GM12878 (cell line): ENCODE measurements around the gene UTF1. TPM values are rescaled to one million over a fixed set of nuclear protein-coding genes. Genes with fewer than 3 reads are reported as not detected.

Experiments used
- ATAC-seq: fragments of 200-7000 bp; cut with Tn5 transposase; 3 replicates; pipeline ENCODE4 v1.9.1; 2020; ENCODE audit warnings: mild to moderate bottlenecking, moderate library complexity
- BruUV-seq: library from RNA; stranded (reverse); fragments of 400-500 nt; replicated peaks from 2 replicates; lab custom pipeline; 2021; lab: Mats Ljungman, UMichigan
- CTCF ChIA-PET: fragments of 300-600 bp; sonication (Branson Sonifier 250); formaldehyde crosslinking; extraction: SDS; loops from one replicate; lab custom pipeline; 2021; ENCODE audit warnings: inconsistent platforms; lab: Yijun Ruan, JAX
- POLR2A ChIA-PET: fragments of 350-600 bp; formaldehyde crosslinking; extraction: SDS; loops from one replicate; lab custom pipeline; 2021; ENCODE audit warnings: inconsistent platforms; lab: Charles Lee
- RAD21 ChIA-PET: fragments of 300-600 bp; sonication (Branson Sonifier 250); formaldehyde crosslinking; loops from one replicate; lab custom pipeline; 2023; ENCODE audit warnings: antibody characterized with exemption; ENCODE audit not compliant: unreplicated experiment; lab: Charles Lee
- SMC1A ChIA-PET: fragments of 300-600 bp; sonication (Branson Sonifier 250); formaldehyde crosslinking; loops from one replicate; lab custom pipeline; 2023; ENCODE audit not compliant: unreplicated experiment, uncharacterized antibody; lab: Charles Lee
- DNase-seq: peaks from one replicate; pipeline ENCODE4 v3.0.0-alpha.2; 2011; ENCODE audit warnings: low read depth, low spot score
- FAIRE-seq: peaks from 3 replicates; lab custom pipeline; 2011; peaks lifted over from hg19 to GRCh38; lab: Jason Lieb, UNC
- H2AFZ ChIP-seq: 2 replicates; pipeline ENCODE4 v1.6.0; 2011; ENCODE audit warnings: low read depth, low read length, control low read depth; ENCODE audit not compliant: control insufficient read depth
- H3K27ac ChIP-seq: 2 replicates; pipeline ENCODE4 v1.5.1; 2011; ENCODE audit warnings: control low read depth; ENCODE audit not compliant: control insufficient read depth, insufficient read depth
- H3K27me3 ChIP-seq, 2 experiments: replicated peaks in 1 of 2; 2 replicates each; pipeline versions ENCODE4 v1.6.0 to v1.6.1; 2011; ENCODE audit warnings: low read length in 1 of 2; ENCODE audit not compliant: control insufficient read depth in 2 of 2, insufficient read depth in 2 of 2
- H3K36me3 ChIP-seq, 2 experiments: 2 replicates each; pipeline ENCODE4 v1.5.1; 2011; ENCODE audit warnings: low read length in 1 of 2; ENCODE audit not compliant: control insufficient read depth in 2 of 2, insufficient read depth in 2 of 2
- H3K4me1 ChIP-seq: 2 replicates; pipeline ENCODE4 v1.6.1; 2011; ENCODE audit warnings: mild to moderate bottlenecking, low read length, moderate library complexity, mixed read lengths; ENCODE audit not compliant: control insufficient read depth, insufficient read depth
- H3K4me2 ChIP-seq: 2 replicates; pipeline ENCODE4 v1.6.0; 2011; ENCODE audit warnings: control low read depth; ENCODE audit not compliant: control insufficient read depth, insufficient read depth
- H3K4me3 ChIP-seq: fragments of 200-600 bp; sonication (generic); 2 replicates; pipeline ENCODE4 v1.5.1; 2016
- H3K79me2 ChIP-seq: 2 replicates; pipeline ENCODE4 v1.6.0; 2011; ENCODE audit warnings: low read length; ENCODE audit not compliant: control insufficient read depth, insufficient read depth
- H3K9ac ChIP-seq: 2 replicates; pipeline ENCODE4 v1.8.0; 2011; ENCODE audit warnings: low read length, control low read depth, mixed read lengths; ENCODE audit not compliant: control insufficient read depth, insufficient read depth
- H3K9me3 ChIP-seq: replicated peaks from 3 replicates; pipeline ENCODE4 v1.5.1; 2011; ENCODE audit warnings: mild to moderate bottlenecking, low read length; ENCODE audit not compliant: control insufficient read depth, insufficient read depth
- H4K20me1 ChIP-seq: 2 replicates; pipeline ENCODE4 v1.6.0; 2011; ENCODE audit not compliant: control insufficient read depth, insufficient read depth
- ATF3 ChIP-seq: IDR thresholded peaks from 2 replicates; pipeline ENCODE4 v1.6.1; 2011; ENCODE audit warnings: low read depth, mild to moderate bottlenecking, low read length, moderate library complexity, borderline replicate concordance; ENCODE audit errors: extremely low read depth
- DPF2 ChIP-seq: fragments of 450-650 bp; IDR thresholded peaks from 2 replicates; pipeline ENCODE4 v1.6.1; 2017; ENCODE audit warnings: mild to moderate bottlenecking
- EED ChIP-seq: sonication (generic); IDR thresholded peaks from 2 replicates; pipeline ENCODE4 v1.6.1; 2016; ENCODE audit warnings: antibody characterized with exemption, low read depth
- ESRRA ChIP-seq: IDR thresholded peaks from 2 replicates; pipeline ENCODE4 v1.6.1; 2012; ENCODE audit warnings: mild to moderate bottlenecking, low read length, improper control_type of control experiment
- GATAD2B ChIP-seq: fragments of 450-650 bp; conservative IDR thresholded peaks from 2 replicates; pipeline ENCODE4 v1.6.1; 2017; ENCODE audit warnings: low read depth, mild to moderate bottlenecking, moderate library complexity
- IRF3 ChIP-seq: fragments of 450-650 bp; IDR thresholded peaks from 2 replicates; pipeline ENCODE4 v1.6.1; 2014; ENCODE audit warnings: mild to moderate bottlenecking
- NFIC ChIP-seq: IDR thresholded peaks from 2 replicates; pipeline ENCODE4 v1.6.1; 2012; ENCODE audit warnings: low read depth, mild to moderate bottlenecking, inconsistent platforms, low read length, moderate library complexity
- NFYA ChIP-seq: IDR thresholded peaks from 2 replicates; pipeline ENCODE4 v1.6.1; 2011; ENCODE audit warnings: low read depth, mild to moderate bottlenecking, low read length, improper control_type of control experiment, borderline replicate concordance
- NKRF ChIP-seq: fragments of 450-650 bp; conservative IDR thresholded peaks from 2 replicates; pipeline ENCODE4 v1.6.1; 2017; ENCODE audit warnings: mild to moderate bottlenecking, moderate library complexity
- POLR2AphosphoS2 ChIP-seq: IDR thresholded peaks from 2 replicates; pipeline ENCODE4 v1.6.1; 2011; ENCODE audit warnings: low read depth, mild to moderate bottlenecking, low read length, improper control_type of control experiment, moderate library complexity
- PRDM15 ChIP-seq: fragments of 450-650 bp; formaldehyde crosslinking; IDR thresholded peaks from 2 replicates; pipeline ENCODE4 v1.4.0; 2020; ENCODE audit warnings: mild to moderate bottlenecking, moderate library complexity
- SKIL ChIP-seq: fragments of 450-650 bp; IDR thresholded peaks from 2 replicates; pipeline ENCODE4 v1.6.1; 2017; ENCODE audit warnings: mild to moderate bottlenecking, low read depth, inconsistent platforms; ENCODE audit not compliant: poor library complexity, severe bottlenecking
- TCF3 ChIP-seq: IDR thresholded peaks from 2 replicates; pipeline ENCODE4 v1.6.1; 2012; ENCODE audit warnings: low read depth, mild to moderate bottlenecking, low read length, borderline replicate concordance; ENCODE audit not compliant: insufficient read depth
- ZNF217 ChIP-seq: fragments of 450-650 bp; IDR thresholded peaks from 2 replicates; pipeline ENCODE4 v1.6.1; 2017; ENCODE audit warnings: antibody characterized with exemption, mild to moderate bottlenecking
- ZNF622 ChIP-seq: fragments of 450-650 bp; IDR thresholded peaks from 2 replicates; pipeline ENCODE4 v1.6.1; 2017; ENCODE audit warnings: mild to moderate bottlenecking, inconsistent platforms
- WGBS: methylation state at CpG from one replicate; pipeline ENCODE4 v1.1.6; 2016; ENCODE audit warnings: low lambda C conversion rate; ENCODE audit not compliant: insufficient replicate concordance, insufficient coverage; ENCODE audit errors: missing lambda C conversion rate; 5-methylcytosine and 5-hydroxymethylcytosine counted together
- in situ Hi-C: fragments of 300-500 bp; cut with MboI; formaldehyde crosslinking; loops from 9 replicates; pipeline ENCODE4 v1.14.3; 2018; ENCODE audit warnings: mixed read lengths
- intact Hi-C: fragments of 100-400 bp; cut with micrococcal nuclease; formaldehyde crosslinking; loops from one replicate; pipeline ENCODE4 v1.14.2; 2022; ENCODE audit not compliant: unreplicated experiment
- polyA plus RNA-seq, 11 experiments: library from polyadenylated mRNA; depleted of rRNA in 4 of 11; unstranded in 6 of 11; stranded (reverse) in 5 of 11; fragments of >200 nt; fragmentation: Nextera tagmentation in 4 of 11; fragmentation: Illumina TruSeq in 1 of 11; extraction: Ambion mirVana in 4 of 11; extraction: Trizol in 1 of 11; gene quantifications; 1 replicate in 1 of 11; 2 replicates in 10 of 11; pipeline versions ENCODE4 v1.2.1 to v1.2.3, GENCODE V29; 2011 to 2016; ENCODE audit warnings: inconsistent platforms in 2 of 11, missing spikeins in 2 of 11, low read depth in 1 of 11
- total RNA-seq, 4 experiments: library from RNA; depleted of rRNA in 3 of 4; stranded (reverse); fragments of >200 nt in 3 of 4; fragmentation: Illumina TruSeq in 1 of 4; extraction: Trizol in 1 of 4; gene quantifications; 2 replicates each; pipeline versions ENCODE4 v1.2.1 to v1.2.3, GENCODE V29; 2013 to 2021

The UTF1 gene
- total and polyA plus RNA-seq, 10 of the 15 experiments (the other 5 are each of a cell fraction or from before 2014, with no cell fraction given), result not detected

GRCh38 chr10:133209117-133209516 lies 20.9 kb upstream of the UTF1 start (continued):
- no peak for TF ChIP-seq ZNF217
- TF ChIP-seq ATF3, result no peak
- TF ChIP-seq EED, result no peak
- no peak for TF ChIP-seq NFYA
- no peak for TF ChIP-seq ZNF622
- no peak for TF ChIP-seq PRDM15 (CRISPR knock-in tag)

GRCh38 chr10:133209641-133210040 lies 20.4 kb upstream of the UTF1 start:
- FAIRE-seq, result no peak
- ChIA-PET RAD21 (no interaction called here), SMC1A (no interaction called here), POLR2A (no interaction called here), CTCF (no interaction called here)
- Histone ChIP-seq H3K4me3 (no peak overlapping the region), H3K79me2 (no peaks in the 10 kb centered on the region), H3K9me3 (no peaks in the 10 kb centered on the region), H3K9ac (no peak overlapping the region), H2AFZ (no peak overlapping the region), H3K4me1 (no peaks in the 10 kb centered on the region), H3K4me2 (no peak overlapping the region), H4K20me1 (no peaks in the 10 kb centered on the region), H3K36me3 (no peaks in the 10 kb centered on the region), H3K27ac (no peak overlapping the region), H3K27me3 (no peaks in the 10 kb centered on the region)
- ATAC-seq, result no peak
- in situ Hi-C loops (no loop called here), intact Hi-C loops (no loop called here)
- DNase-seq, result no peak
- no TSS peak for BruUV-seq
- WGBS, result 68% methylated on average over 20 of the region's 20 CpGs
- TF ChIP-seq ESRRA, result no peak
- no peak for TF ChIP-seq NKRF
- no peak for TF ChIP-seq SKIL
- TF ChIP-seq TCF3, result no peak
- TF ChIP-seq POLR2AphosphoS2, result no peak
- no peak for TF ChIP-seq IRF3
- TF ChIP-seq NFIC, result no peak
- no peak for TF ChIP-seq DPF2
- TF ChIP-seq GATAD2B, result no peak
